GM13976 (cell line): Measurements from ENCODE around the gene SNRNP27.
"Not testable (repeated sequence)": the region's sequence is repeated elsewhere in the genome, so short reads cannot be mapped to it uniquely, and the experiment has no call there.

Experiments used
- DNase-seq: peaks from one replicate; pipeline ENCODE4 v3.0.0; 2012; ENCODE audit warnings: low spot score
- CTCF ChIP-seq: IDR thresholded peaks from 2 replicates; pipeline ENCODE4 v1.5.1; 2012; ENCODE audit warnings: borderline replicate concordance, mild to moderate bottlenecking; ENCODE audit not compliant: insufficient read depth; ENCODE audit errors: extremely low read depth, missing control alignments, control extremely low read depth
- in situ Hi-C: fragments of 300-500 bp; cut with MboI; formaldehyde crosslinking; loops from one replicate; pipeline ENCODE4 v1.12.0; 2022; ENCODE audit warnings: low sequenced_read_pairs, mixed read lengths, inconsistent platforms; ENCODE audit not compliant: unreplicated experiment

Gene SNRNP27

GRCh38 chr2:69848186-69848790, 45.5 kb upstream of the SNRNP27 start:
- TF ChIP-seq CTCF = no peak
- in situ Hi-C loops = no loop called here
- no peak for DNase-seq

GRCh38 chr2:69858261-69858660, 35.5 kb upstream of the SNRNP27 start:
- no peak for TF ChIP-seq CTCF
- in situ Hi-C loops = no loop called here
- no peak for DNase-seq

GRCh38 chr2:69863298-69863697, 30.5 kb upstream of the SNRNP27 start:
- in situ Hi-C loops = no loop called here
- TF ChIP-seq CTCF = no peak
- DNase-seq = no peak

- no peak for DNase-seq
- in situ Hi-C loops = no loop called here
- no peak for TF ChIP-seq CTCF
Observed at GRCh38 chr2:69888451-69888850, 5.3 kb upstream of the SNRNP27 start.

GRCh38 chr2:69889302-69889701, 4.5 kb upstream of the SNRNP27 start:
- TF ChIP-seq CTCF = no peak
- no peak for DNase-seq
- in situ Hi-C loops = no loop called here

- TF ChIP-seq CTCF = no peak
- DNase-seq = no peak
- in situ Hi-C loops = no loop called here
Observed at GRCh38 chr2:69890881-69891280, 2.9 kb upstream of the SNRNP27 start.

GRCh38 chr2:69892838-69893424, 825 bp upstream of the SNRNP27 start:
- in situ Hi-C loops, DNase-seq: not testable (repeated sequence)

- DNase-seq, in situ Hi-C loops: not testable (repeated sequence)
Observed at GRCh38 chr2:69894737-69895136, 981 bp downstream of the SNRNP27 start.
